ENCODE results near the gene RGS4. TPM values are rescaled to one million over a fixed set of nuclear protein-coding genes. Genes with fewer than 3 reads are reported as not detected.

Gene RGS4
- total and polyA plus RNA-seq, 2 donors: 0.66 to 0.84 TPM

- no peak for DNase-seq (ENCODE audit: low read depth in 6 of 9, low spot score in 9 of 9)
- H3K36me3 ChIP-seq (ENCODE audit: control insufficient read depth in 2 of 2, insufficient read depth in 2 of 2, low read length in 1 of 2): no peaks in the 10 kb centered on the region
- H3K9me3 ChIP-seq (ENCODE audit: control insufficient read depth in 2 of 2, insufficient read depth in 1 of 2, low read length in 1 of 2): no peaks in the 10 kb centered on the region
- H3K4me3 ChIP-seq (ENCODE audit: low read length in 2 of 2): no peak overlapping the region
- H3K4me1 ChIP-seq (ENCODE audit: control insufficient read depth in 2 of 2, insufficient read depth in 2 of 2, low read length in 2 of 2): no peaks in the 10 kb centered on the region
- H3K27me3 ChIP-seq (ENCODE audit: control insufficient read depth in 2 of 2, insufficient read depth in 1 of 2, low read length in 1 of 2): no peaks in the 10 kb centered on the region
- 8% methylated on average over 1 of the region's 1 CpG for WGBS
- no peak overlapping the region for H3K27ac ChIP-seq (ENCODE audit: low read depth in 1 of 2, low read length in 1 of 2)
These were observed 23.1 kb upstream of the RGS4 start for GRCh38 chr1:163046071-163046470.

- Histone ChIP-seq H3K4me1 (ENCODE audit: control insufficient read depth in 2 of 2, insufficient read depth in 2 of 2, low read length in 2 of 2) (no peaks in the 10 kb centered on the region), H3K4me3 (ENCODE audit: low read length in 2 of 2) (no peak overlapping the region), H3K9me3 (ENCODE audit: control insufficient read depth in 2 of 2, insufficient read depth in 1 of 2, low read length in 1 of 2) (no peaks in the 10 kb centered on the region), H3K27ac (ENCODE audit: low read depth in 1 of 2, low read length in 1 of 2) (no peak overlapping the region), H3K27me3 (ENCODE audit: control insufficient read depth in 2 of 2, insufficient read depth in 1 of 2, low read length in 1 of 2) (no peaks in the 10 kb centered on the region), H3K36me3 (ENCODE audit: control insufficient read depth in 2 of 2, insufficient read depth in 2 of 2, low read length in 1 of 2) (no peaks in the 10 kb centered on the region)
- WGBS: 97% methylated on average over 6 of the region's 6 CpGs
- no peak for DNase-seq (ENCODE audit: low read depth in 6 of 9, low spot score in 9 of 9)
These were observed 21.1 kb upstream of the RGS4 start for GRCh38 chr1:163047951-163048659.

- Histone ChIP-seq H3K36me3 (ENCODE audit: control insufficient read depth in 2 of 2, insufficient read depth in 2 of 2, low read length in 1 of 2) (no peaks in the 10 kb centered on the region), H3K27me3 (ENCODE audit: control insufficient read depth in 2 of 2, insufficient read depth in 1 of 2, low read length in 1 of 2) (no peaks in the 10 kb centered on the region), H3K4me1 (ENCODE audit: control insufficient read depth in 2 of 2, insufficient read depth in 2 of 2, low read length in 2 of 2) (no peaks in the 10 kb centered on the region), H3K9me3 (ENCODE audit: control insufficient read depth in 2 of 2, insufficient read depth in 1 of 2, low read length in 1 of 2) (no peaks in the 10 kb centered on the region), H3K4me3 (ENCODE audit: low read length in 2 of 2) (no peak overlapping the region), H3K27ac (ENCODE audit: low read depth in 1 of 2, low read length in 1 of 2) (no peak overlapping the region)
- no peak for DNase-seq (ENCODE audit: low read depth in 6 of 9, low spot score in 9 of 9)
- 87% methylated on average over 5 of the region's 5 CpGs for WGBS
These were observed 20.3 kb upstream of the RGS4 start for GRCh38 chr1:163048869-163049268.

GRCh38 chr1:163049296-163049695, 19.9 kb upstream of the RGS4 start:
- no peaks in the 10 kb centered on the region for H3K9me3 ChIP-seq (ENCODE audit: control insufficient read depth in 2 of 2, insufficient read depth in 1 of 2, low read length in 1 of 2)
- no peak for DNase-seq (ENCODE audit: low read depth in 6 of 9, low spot score in 9 of 9)
- 92% methylated on average over 6 of the region's 6 CpGs for WGBS
- no peaks in the 10 kb centered on the region for H3K27me3 ChIP-seq (ENCODE audit: control insufficient read depth in 2 of 2, insufficient read depth in 1 of 2, low read length in 1 of 2)
- no peaks in the 10 kb centered on the region for H3K4me1 ChIP-seq (ENCODE audit: control insufficient read depth in 2 of 2, insufficient read depth in 2 of 2, low read length in 2 of 2)
- H3K4me3 ChIP-seq (ENCODE audit: low read length in 2 of 2): no peak overlapping the region
- no peak overlapping the region for H3K27ac ChIP-seq (ENCODE audit: low read depth in 1 of 2, low read length in 1 of 2)
- no peaks in the 10 kb centered on the region for H3K36me3 ChIP-seq (ENCODE audit: control insufficient read depth in 2 of 2, insufficient read depth in 2 of 2, low read length in 1 of 2)

GRCh38 chr1:163050496-163050895, 18.7 kb upstream of the RGS4 start:
- no peaks in the 10 kb centered on the region for H3K27me3 ChIP-seq (ENCODE audit: control insufficient read depth in 2 of 2, insufficient read depth in 1 of 2, low read length in 1 of 2)
- H3K9me3 ChIP-seq (ENCODE audit: control insufficient read depth in 2 of 2, insufficient read depth in 1 of 2, low read length in 1 of 2): no peaks in the 10 kb centered on the region
- H3K4me3 ChIP-seq (ENCODE audit: low read length in 2 of 2): no peak overlapping the region
- H3K4me1 ChIP-seq (ENCODE audit: control insufficient read depth in 2 of 2, insufficient read depth in 2 of 2, low read length in 2 of 2): no peaks in the 10 kb centered on the region
- H3K36me3 ChIP-seq (ENCODE audit: control insufficient read depth in 2 of 2, insufficient read depth in 2 of 2, low read length in 1 of 2): no peaks in the 10 kb centered on the region
- DNase-seq (ENCODE audit: low read depth in 6 of 9, low spot score in 9 of 9): no peak
- no peak overlapping the region for H3K27ac ChIP-seq (ENCODE audit: low read depth in 1 of 2, low read length in 1 of 2)

GRCh38 chr1:163054181-163054591, 15.0 kb upstream of the RGS4 start:
- no peak overlapping the region for H3K4me3 ChIP-seq (ENCODE audit: low read length in 2 of 2)
- no peaks in the 10 kb centered on the region for H3K4me1 ChIP-seq (ENCODE audit: control insufficient read depth in 2 of 2, insufficient read depth in 2 of 2, low read length in 2 of 2)
- H3K27ac ChIP-seq (ENCODE audit: low read depth in 1 of 2, low read length in 1 of 2): no peak overlapping the region
- DNase-seq (ENCODE audit: low read depth in 6 of 9, low spot score in 9 of 9): no peak
- no peaks in the 10 kb centered on the region for H3K27me3 ChIP-seq (ENCODE audit: control insufficient read depth in 2 of 2, insufficient read depth in 1 of 2, low read length in 1 of 2)
- 54% methylated on average over 2 of the region's 2 CpGs for WGBS
- H3K36me3 ChIP-seq (ENCODE audit: control insufficient read depth in 2 of 2, insufficient read depth in 2 of 2, low read length in 1 of 2): no peaks in the 10 kb centered on the region
- H3K9me3 ChIP-seq (ENCODE audit: control insufficient read depth in 2 of 2, insufficient read depth in 1 of 2, low read length in 1 of 2): no peaks in the 10 kb centered on the region

- no peak for DNase-seq (ENCODE audit: low read depth in 6 of 9, low spot score in 9 of 9)
- Histone ChIP-seq H3K9me3 (ENCODE audit: control insufficient read depth in 2 of 2, insufficient read depth in 1 of 2, low read length in 1 of 2) (no peaks in the 10 kb centered on the region), H3K4me3 (ENCODE audit: low read length in 2 of 2) (no peak overlapping the region), H3K27ac (ENCODE audit: low read depth in 1 of 2, low read length in 1 of 2) (no peak overlapping the region), H3K27me3 (ENCODE audit: control insufficient read depth in 2 of 2, insufficient read depth in 1 of 2, low read length in 1 of 2) (no peaks in the 10 kb centered on the region), H3K36me3 (ENCODE audit: control insufficient read depth in 2 of 2, insufficient read depth in 2 of 2, low read length in 1 of 2) (no peaks in the 10 kb centered on the region), H3K4me1 (ENCODE audit: control insufficient read depth in 2 of 2, insufficient read depth in 2 of 2, low read length in 2 of 2) (no peaks in the 10 kb centered on the region)
- WGBS: 68% methylated on average over 2 of the region's 2 CpGs
These were observed 14.2 kb upstream of the RGS4 start for GRCh38 chr1:163055005-163055404.

- Histone ChIP-seq H3K27me3 (ENCODE audit: control insufficient read depth in 2 of 2, insufficient read depth in 1 of 2, low read length in 1 of 2) (no peaks in the 10 kb centered on the region), H3K27ac (ENCODE audit: low read depth in 1 of 2, low read length in 1 of 2) (no peak overlapping the region), H3K36me3 (ENCODE audit: control insufficient read depth in 2 of 2, insufficient read depth in 2 of 2, low read length in 1 of 2) (no peaks in the 10 kb centered on the region), H3K4me1 (ENCODE audit: control insufficient read depth in 2 of 2, insufficient read depth in 2 of 2, low read length in 2 of 2) (no peaks in the 10 kb centered on the region), H3K4me3 (ENCODE audit: low read length in 2 of 2) (no peak overlapping the region), H3K9me3 (ENCODE audit: control insufficient read depth in 2 of 2, insufficient read depth in 1 of 2, low read length in 1 of 2) (no peaks in the 10 kb centered on the region)
- DNase-seq (ENCODE audit: low read depth in 6 of 9, low spot score in 9 of 9): no peak
- 77% methylated on average over 4 of the region's 4 CpGs for WGBS
These were observed 13.6 kb upstream of the RGS4 start for GRCh38 chr1:163055531-163055930.

- H3K27me3 ChIP-seq (ENCODE audit: control insufficient read depth in 2 of 2, insufficient read depth in 1 of 2, low read length in 1 of 2): no peaks in the 10 kb centered on the region
- H3K9me3 ChIP-seq (ENCODE audit: control insufficient read depth in 2 of 2, insufficient read depth in 1 of 2, low read length in 1 of 2): no peaks in the 10 kb centered on the region
- no peaks in the 10 kb centered on the region for H3K36me3 ChIP-seq (ENCODE audit: control insufficient read depth in 2 of 2, insufficient read depth in 2 of 2, low read length in 1 of 2)
- DNase-seq (ENCODE audit: low read depth in 6 of 9, low spot score in 9 of 9): no peak
- H3K4me3 ChIP-seq (ENCODE audit: low read length in 2 of 2): no peak overlapping the region
- H3K4me1 ChIP-seq (ENCODE audit: control insufficient read depth in 2 of 2, insufficient read depth in 2 of 2, low read length in 2 of 2): no peaks in the 10 kb centered on the region
- H3K27ac ChIP-seq (ENCODE audit: low read depth in 1 of 2, low read length in 1 of 2): no peak overlapping the region
These were observed 12.3 kb upstream of the RGS4 start for GRCh38 chr1:163056831-163057230.

Data from thymus (tissue), 11 donors.